GM12891 (cell line): Measurements from ENCODE around the gene C22orf15.

ENCODE experiments used
- DNase-seq: peaks from one replicate; pipeline ENCODE4 v3.0.0; 2011; ENCODE audit warnings: low spot score; ENCODE audit not compliant: insufficient read length
- FAIRE-seq: peaks from 2 replicates; lab custom pipeline; 2011; peaks lifted over from hg19 to GRCh38; lab: Jason Lieb, UNC
- PAX5 ChIP-seq: IDR thresholded peaks from 2 replicates; pipeline ENCODE4 v1.6.1; 2011; ENCODE audit warnings: low read length, moderate library complexity, mild to moderate bottlenecking; ENCODE audit not compliant: insufficient read depth, severe bottlenecking
- POLR2A ChIP-seq: IDR thresholded peaks from 2 replicates; pipeline ENCODE4 v1.6.1; 2011; ENCODE audit warnings: low read depth, low read length, control low read depth
- POLR2AphosphoS5 ChIP-seq: IDR thresholded peaks from 2 replicates; pipeline ENCODE4 v1.6.1; 2011; ENCODE audit warnings: low read depth, low read length, control low read depth
- POU2F2 ChIP-seq: IDR thresholded peaks from 2 replicates; pipeline ENCODE4 v1.6.1; 2011; ENCODE audit warnings: low read depth, mild to moderate bottlenecking, control low read depth, low read length, moderate library complexity
- SPI1 ChIP-seq: IDR thresholded peaks from 2 replicates; pipeline ENCODE4 v1.6.1; 2011; ENCODE audit warnings: low read depth, low read length, control low read depth
- TAF1 ChIP-seq: IDR thresholded peaks from 2 replicates; pipeline ENCODE4 v1.6.1; 2011; ENCODE audit warnings: low read depth, low read length, control low read depth

Gene C22orf15

GRCh38 chr22:23787910-23788309, 25.1 kb downstream of the C22orf15 start:
- FAIRE-seq (no peak), DNase-seq (no peak)
- no peak for TF ChIP-seq TAF1
- no peak for TF ChIP-seq PAX5
- no peak for TF ChIP-seq POU2F2
- no peak for TF ChIP-seq POLR2AphosphoS5
- TF ChIP-seq SPI1: no peak
- TF ChIP-seq POLR2A: no peak

GRCh38 chr22:23789121-23789520, 26.3 kb downstream of the C22orf15 start:
- DNase-seq: no peak
- FAIRE-seq: no peak
- TF ChIP-seq PAX5: no peak
- TF ChIP-seq POLR2AphosphoS5: no peak
- no peak for TF ChIP-seq SPI1
- no peak for TF ChIP-seq POLR2A
- TF ChIP-seq POU2F2: no peak
- TF ChIP-seq TAF1: no peak

GRCh38 chr22:23789638-23790037, 26.8 kb downstream of the C22orf15 start:
- no peak for TF ChIP-seq TAF1

GRCh38 chr22:23790819-23791737, 28.3 kb downstream of the C22orf15 start:
- DNase-seq: no peak
- TF ChIP-seq PAX5: no peak
- peak; percentile 51 for TF ChIP-seq SPI1
- FAIRE-seq: no peak

More at GRCh38 chr22:23789638-23790037, 26.8 kb downstream of the C22orf15 start:
- DNase-seq: no peak
- no peak for FAIRE-seq

GRCh38 chr22:23791738-23792645, 29.2 kb downstream of the C22orf15 start:
- no peak for FAIRE-seq

GRCh38 chr22:23793326-23793725, 30.5 kb downstream of the C22orf15 start:
- no peak for DNase-seq
- TF ChIP-seq POLR2AphosphoS5 (no peak), TAF1 (no peak), PAX5 (no peak), SPI1 (no peak), POU2F2 (no peak), POLR2A (no peak)
- no peak for FAIRE-seq

More at GRCh38 chr22:23791738-23792645, 29.2 kb downstream of the C22orf15 start:
- no peak for DNase-seq
- TF ChIP-seq POLR2A (no peak), PAX5 (no peak), TAF1 (no peak), POU2F2 (no peak), POLR2AphosphoS5 (no peak), SPI1 (no peak)

GRCh38 chr22:23796461-23796860, 33.7 kb downstream of the C22orf15 start:
- FAIRE-seq: no peak
- DNase-seq: no peak
- TF ChIP-seq TAF1 (no peak), POLR2AphosphoS5 (no peak), PAX5 (no peak), POU2F2 (no peak), SPI1 (no peak)

GRCh38 chr22:23800297-23801237, 37.8 kb downstream of the C22orf15 start:
- peak; percentile 99 for FAIRE-seq
- DNase-seq: no peak
- TF ChIP-seq PAX5: peak; percentile 54
- TF ChIP-seq POU2F2: no peak
- no peak for TF ChIP-seq TAF1
- TF ChIP-seq POLR2A: no peak
- peak; percentile 97 for TF ChIP-seq SPI1
- TF ChIP-seq POLR2AphosphoS5: no peak; the same call in 1 of the 2 replicates

GRCh38 chr22:23801238-23801821, 38.5 kb downstream of the C22orf15 start:
- TF ChIP-seq POLR2A (0 out of 2 replicates have a peak, but pooled peaks have one; percentile 17), POLR2AphosphoS5 (no peak), PAX5 (no peak)
- DNase-seq (no peak), FAIRE-seq (no peak)
